Measurements from ENCODE around the gene RABIF. TPM values are rescaled to one million over a fixed set of nuclear protein-coding genes. Genes with fewer than 3 reads are reported as not detected.
"Not testable (repeated sequence)": the region's sequence is repeated elsewhere in the genome, so short reads cannot be mapped to it uniquely, and the experiment has no call there.

RABIF gene
- total RNA-seq, 1 donor from 2014 or later: 7.4 TPM

DNA sequence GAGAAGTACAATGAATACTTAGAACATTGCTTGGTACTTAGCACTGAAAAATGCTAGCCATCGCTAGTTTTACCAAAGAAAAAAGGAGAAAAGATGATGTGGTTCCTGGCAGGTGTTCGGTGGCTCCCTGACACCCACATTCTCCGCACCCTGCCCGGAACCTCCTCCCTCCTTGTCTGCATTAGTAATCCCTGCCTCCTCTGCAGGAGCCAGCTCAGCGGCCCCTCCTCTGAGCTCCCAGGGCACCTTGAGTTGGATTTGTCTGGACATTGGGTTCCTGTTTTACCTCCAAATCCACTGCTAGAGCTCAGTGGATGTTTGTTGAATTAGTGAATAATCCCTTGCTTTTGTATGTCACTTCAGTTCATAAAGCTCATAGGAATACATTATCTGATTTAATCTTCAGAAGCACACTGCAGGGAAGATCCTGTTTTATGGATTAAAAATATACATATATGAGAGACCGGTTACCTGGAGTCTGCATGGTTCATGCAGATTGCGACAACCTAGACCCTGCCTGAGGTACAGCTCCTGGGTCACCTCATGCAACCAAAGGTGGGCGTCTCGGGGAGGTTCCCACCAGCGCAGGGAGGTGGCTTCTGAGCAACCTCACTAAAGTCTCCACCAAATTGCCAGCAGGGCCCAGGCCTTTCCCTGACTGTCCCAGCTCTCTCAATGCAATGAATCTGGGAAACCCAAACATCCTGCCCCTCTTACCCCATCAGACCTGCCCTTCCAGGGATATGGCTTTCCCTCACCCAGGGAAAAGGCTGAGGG, 54.0 kb downstream of the RABIF start:
- no peaks in the 10 kb centered on the region for H3K27me3 ChIP-seq
- no peaks in the 10 kb centered on the region for H3K36me3 ChIP-seq
- no peak overlapping the region for H3K4me3 ChIP-seq
- DNase-seq (ENCODE audit: extremely low spot score in 2 of 2): no peak
- no peaks in the 10 kb centered on the region for H3K9me3 ChIP-seq
- intact Hi-C loops (cut with DNase I): no loop called here
- TF ChIP-seq POLR2A (IDR thresholded peaks at IDR 0.05): no peak
- H3K4me1 ChIP-seq: peaks cover 25% of the 10 kb centered on the region
- no peak overlapping the region for H3K27ac ChIP-seq

- intact Hi-C loops (cut with DNase I): no loop called here
- TF ChIP-seq CTCF (IDR thresholded peaks at IDR 0.05) (no peak), POLR2AphosphoS5 (IDR thresholded peaks at IDR 0.05; ENCODE audit: insufficient read depth in 1 of 2, low read depth in 1 of 2) (no peak)
These were observed 57.0 kb downstream of the RABIF start for GRCh38 chr1:202831906-202832305.

GRCh38 chr1:202829223-202829622, 59.7 kb downstream of the RABIF start:
- H3K27ac ChIP-seq; H3K4me3 ChIP-seq; H3K36me3 ChIP-seq; H3K27me3 ChIP-seq; H3K4me1 ChIP-seq; H3K9me3 ChIP-seq; DNase-seq (ENCODE audit: extremely low spot score in 2 of 2); intact Hi-C loops (cut with DNase I): not testable (repeated sequence)

More at GRCh38 chr1:202831906-202832305, 57.0 kb downstream of the RABIF start:
- no peak overlapping the region for H3K27ac ChIP-seq
- H3K9me3 ChIP-seq: no peaks in the 10 kb centered on the region
- DNase-seq (ENCODE audit: extremely low spot score in 2 of 2): no peak
- H3K36me3 ChIP-seq: no peaks in the 10 kb centered on the region
- no peak overlapping the region for H3K4me3 ChIP-seq
- peaks cover 20% of the 10 kb centered on the region for H3K4me1 ChIP-seq
- no peaks in the 10 kb centered on the region for H3K27me3 ChIP-seq

Small RNA genes within 50 kb of the gene (small RNA-seq; reads per million reads assigned to genes)
- gene RF00019: not detected

Other genes starting within 250 kb of the RABIF start
- gene SYT2, start 178.7 kb downstream of the RABIF start, total RNA-seq: not detected
- gene KDM5B, start 80.7 kb downstream of the RABIF start, total RNA-seq: 99.4 TPM
- not detected for gene PCAT6, start 78.2 kb downstream of the RABIF start, total RNA-seq
- 19.6 TPM for gene KLHL12, start 38.1 kb upstream of the RABIF start, total RNA-seq
- 84.0 TPM for gene ADIPOR1, start 69.2 kb upstream of the RABIF start, total RNA-seq
- 61.4 TPM for gene CYB5R1, start 78.1 kb upstream of the RABIF start, total RNA-seq
- gene TMEM183A, start 118.2 kb upstream of the RABIF start, total RNA-seq: 73.2 TPM
- gene PPFIA4, start 137.3 kb upstream of the RABIF start, total RNA-seq: 11.5 TPM
- not detected for gene MYOG, start 196.9 kb upstream of the RABIF start, total RNA-seq
- 5.2 TPM for gene ADORA1, start 238.6 kb upstream of the RABIF start, total RNA-seq

All from vagina (tissue), 2 donors.